Epithelial cell of prostate (primary cell): Measurements from ENCODE around the gene SOD2.
"Not testable (repeated sequence)": the region's sequence is repeated elsewhere in the genome, so short reads cannot be mapped to it uniquely, and the experiment has no call there.

Experiments
- DNase-seq: peaks from one replicate; pipeline ENCODE4 v3.0.0-alpha.2; 2011; ENCODE audit warnings: low read depth, low spot score
- H3K27ac ChIP-seq: fragments of 450-650 bp; 2 replicates; pipeline ENCODE4 v1.5.1; 2017; ENCODE audit warnings: mild to moderate bottlenecking

The SOD2 gene

GRCh38 chr6:159686703-159687102 is 6.3 kb downstream of the SOD2 start:
- no peak overlapping the region for H3K27ac ChIP-seq
- no peak for DNase-seq

- no peak for DNase-seq
- H3K27ac ChIP-seq = no peak overlapping the region
These were observed 7.0 kb downstream of the SOD2 start for GRCh38 chr6:159686040-159686439.

DNA sequence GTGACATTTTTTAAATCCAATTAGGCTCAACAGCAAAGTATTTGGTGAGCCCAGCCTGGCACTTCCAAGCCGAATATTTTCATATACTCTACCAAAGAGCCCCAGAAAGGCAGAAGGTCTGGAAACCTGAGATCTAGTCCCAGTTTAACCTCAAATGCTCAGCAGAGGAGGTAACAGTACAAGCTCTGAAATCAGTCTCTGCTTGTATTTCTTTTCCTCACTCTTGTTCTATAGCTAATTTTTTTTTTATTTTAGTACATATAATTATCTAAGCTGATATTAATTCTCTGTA is 9.1 kb downstream of the SOD2 start:
- no peak overlapping the region for H3K27ac ChIP-seq
- DNase-seq = no peak

DNA sequence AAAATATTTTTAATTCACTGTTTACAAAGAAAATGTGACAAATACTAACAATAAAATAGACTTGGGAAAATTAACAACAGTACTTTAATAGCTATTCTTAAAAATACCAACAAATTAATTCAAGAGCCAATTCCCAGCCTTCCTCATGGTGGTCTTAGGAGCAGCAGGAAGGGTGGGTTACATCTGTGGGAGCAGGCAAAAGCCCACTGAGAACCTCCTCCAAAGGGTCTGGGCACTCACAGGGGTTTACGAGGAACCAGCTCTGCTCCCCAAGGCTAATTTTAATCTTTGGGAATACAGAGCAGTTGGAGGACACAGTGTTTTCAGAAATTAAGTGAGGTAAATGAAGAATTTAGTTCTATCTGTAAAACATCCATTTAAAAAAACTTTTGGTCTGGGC is 10.2 kb downstream of the SOD2 start:
- no peak overlapping the region for H3K27ac ChIP-seq

GRCh38 chr6:159682295-159682694 is 10.7 kb downstream of the SOD2 start:
- DNase-seq = no peak
- no peak overlapping the region for H3K27ac ChIP-seq

More for the DNA sequence above, 10.2 kb downstream of the SOD2 start:
- no peak for DNase-seq

DNA sequence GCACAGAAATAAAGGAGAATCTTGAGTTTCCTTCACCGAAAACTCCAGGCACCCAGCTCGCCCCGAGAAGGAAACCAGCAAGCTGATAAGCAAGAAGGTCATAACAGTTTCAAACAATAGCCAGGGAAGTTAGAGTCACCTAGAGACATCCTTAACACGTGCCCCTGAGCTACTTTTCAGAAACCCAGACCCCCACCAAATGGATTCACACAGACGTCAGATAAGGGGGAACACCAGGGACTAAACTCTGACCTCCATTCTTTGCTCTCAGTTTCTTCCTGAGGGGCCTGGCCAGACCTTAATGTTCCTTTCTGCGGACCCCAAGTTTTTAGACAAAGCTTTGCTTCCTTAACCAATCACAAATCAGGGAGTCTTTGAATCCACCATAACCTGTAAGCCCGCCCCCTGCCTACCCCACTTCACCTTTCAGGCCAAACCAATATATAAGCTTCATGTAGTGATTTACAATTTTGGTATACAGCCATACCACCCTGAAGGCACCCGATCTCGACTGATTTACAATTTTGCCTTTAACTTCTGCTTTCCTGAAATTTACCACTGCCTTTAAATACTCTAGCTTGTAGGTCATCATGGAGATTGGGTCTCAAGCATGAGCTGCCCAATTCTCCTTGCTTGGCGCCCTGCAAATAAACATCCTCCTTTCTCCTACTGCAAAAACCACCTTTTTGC is 11.7 kb downstream of the SOD2 start:
- H3K27ac ChIP-seq = no peak overlapping the region
- DNase-seq = no peak

DNA sequence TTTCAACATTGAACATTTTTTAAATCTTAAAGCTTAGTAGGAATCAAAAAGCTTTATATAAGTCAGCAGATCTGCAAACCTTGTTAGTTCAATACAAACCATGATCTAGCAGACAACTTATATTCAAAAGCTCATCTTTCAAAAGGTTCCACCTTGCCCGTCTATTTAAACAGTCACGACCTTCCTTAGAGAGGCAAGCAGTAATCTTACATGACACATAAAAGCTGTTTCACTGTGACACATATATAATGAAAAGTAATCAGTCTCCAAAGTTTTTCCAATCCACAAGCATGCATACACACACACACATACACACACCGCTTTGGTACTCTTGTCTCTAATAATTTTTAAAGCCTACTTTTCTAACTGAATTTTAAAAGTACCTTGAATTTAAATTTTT is 12.9 kb downstream of the SOD2 start:
- no peak for DNase-seq
- H3K27ac ChIP-seq = peak overlapping the region; percentile 6

GRCh38 chr6:159679091-159680077 is 13.7 kb downstream of the SOD2 start:
- peak overlapping the region; percentile 6 for H3K27ac ChIP-seq
- DNase-seq = no peak

DNA sequence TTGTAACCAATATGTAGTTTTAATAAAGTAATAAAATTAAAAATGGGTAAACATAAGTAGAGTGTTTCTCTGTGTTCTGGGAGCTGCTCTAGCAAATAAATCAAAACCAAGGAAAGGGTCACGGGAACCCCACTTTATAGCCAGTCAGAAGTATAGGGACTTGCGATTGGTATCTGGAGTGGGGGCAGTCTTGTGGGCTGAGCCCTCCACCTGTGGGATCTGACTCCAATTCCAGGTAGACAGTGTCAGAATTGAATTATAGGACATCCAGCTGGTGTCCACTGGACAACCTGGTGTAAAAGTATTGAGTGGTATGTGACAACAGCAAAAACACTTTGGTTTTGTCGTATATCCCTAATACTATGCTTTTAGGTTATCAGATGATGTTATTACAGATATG is 14.5 kb downstream of the SOD2 start:
- H3K27ac ChIP-seq = no peak overlapping the region
- DNase-seq = no peak

DNA sequence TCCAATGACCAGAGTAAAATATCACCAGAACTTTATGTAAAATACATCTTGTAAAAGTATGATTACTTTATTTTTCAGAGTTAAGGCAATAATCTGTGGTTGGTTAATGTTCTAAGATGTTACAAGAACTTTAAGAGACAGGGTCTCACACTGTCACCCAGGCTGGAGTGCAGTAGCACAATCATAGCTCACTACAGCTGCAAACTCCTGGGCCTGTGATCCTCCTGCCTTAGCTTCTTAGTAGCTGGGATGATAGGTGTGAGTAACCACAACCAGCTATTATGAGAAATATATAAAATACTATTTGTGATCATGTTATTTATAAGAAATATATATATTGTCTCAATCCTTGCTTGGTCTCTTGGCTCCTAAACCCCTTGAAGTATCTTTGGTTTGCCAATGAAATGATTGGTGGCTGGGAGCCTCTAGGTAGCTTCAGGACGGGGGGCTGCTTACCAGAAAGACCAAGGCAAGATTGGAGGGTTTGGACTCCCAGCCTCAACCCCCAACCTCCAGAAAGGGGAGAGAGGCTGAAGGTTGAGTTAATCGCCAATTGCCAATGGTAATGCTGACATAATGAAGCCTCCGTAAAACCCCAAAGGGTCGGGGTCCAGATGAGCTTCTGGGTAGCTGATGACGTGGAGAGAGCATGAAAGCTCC is 15.4 kb downstream of the SOD2 start:
- H3K27ac ChIP-seq = no peak overlapping the region
- no peak for DNase-seq

- H3K27ac ChIP-seq = no peak overlapping the region
These were observed 16.0 kb downstream of the SOD2 start for GRCh38 chr6:159676890-159677505.

GRCh38 chr6:159676236-159676635 is 16.8 kb downstream of the SOD2 start:
- not testable (repeated sequence) for DNase-seq, H3K27ac ChIP-seq

More at GRCh38 chr6:159676890-159677505, 16.0 kb downstream of the SOD2 start:
- no peak for DNase-seq

- DNase-seq = no peak
- no peak overlapping the region for H3K27ac ChIP-seq
These were observed 27.0 kb downstream of the SOD2 start for GRCh38 chr6:159665868-159666635.

DNA sequence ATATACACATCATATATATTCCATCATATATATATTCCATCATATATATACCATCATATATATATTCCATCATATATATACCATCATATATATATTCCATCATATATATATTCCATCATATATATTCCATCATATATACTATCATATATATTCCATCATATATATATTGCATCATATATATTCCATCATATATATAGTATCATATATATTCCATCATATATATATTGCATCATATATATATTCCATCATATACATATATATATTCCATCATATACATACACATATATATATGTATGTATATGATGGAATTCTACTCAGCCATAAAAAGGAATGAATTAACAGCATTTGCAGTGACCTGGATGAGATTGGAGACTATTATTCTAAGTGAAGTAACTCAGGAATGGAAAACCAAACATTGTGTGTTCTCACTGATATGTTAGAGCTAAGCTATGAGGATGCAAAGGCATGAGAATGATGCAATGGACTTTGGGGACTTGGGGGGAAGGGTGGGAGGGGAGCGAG is 29.6 kb downstream of the SOD2 start:
- H3K27ac ChIP-seq, DNase-seq: not testable (repeated sequence)

- H3K27ac ChIP-seq, DNase-seq: not testable (repeated sequence)
These were observed 31.1 kb downstream of the SOD2 start for GRCh38 chr6:159661977-159662376.

GRCh38 chr6:159655409-159655988 is 37.5 kb downstream of the SOD2 start:
- no peak for DNase-seq
- no peak overlapping the region for H3K27ac ChIP-seq

DNA sequence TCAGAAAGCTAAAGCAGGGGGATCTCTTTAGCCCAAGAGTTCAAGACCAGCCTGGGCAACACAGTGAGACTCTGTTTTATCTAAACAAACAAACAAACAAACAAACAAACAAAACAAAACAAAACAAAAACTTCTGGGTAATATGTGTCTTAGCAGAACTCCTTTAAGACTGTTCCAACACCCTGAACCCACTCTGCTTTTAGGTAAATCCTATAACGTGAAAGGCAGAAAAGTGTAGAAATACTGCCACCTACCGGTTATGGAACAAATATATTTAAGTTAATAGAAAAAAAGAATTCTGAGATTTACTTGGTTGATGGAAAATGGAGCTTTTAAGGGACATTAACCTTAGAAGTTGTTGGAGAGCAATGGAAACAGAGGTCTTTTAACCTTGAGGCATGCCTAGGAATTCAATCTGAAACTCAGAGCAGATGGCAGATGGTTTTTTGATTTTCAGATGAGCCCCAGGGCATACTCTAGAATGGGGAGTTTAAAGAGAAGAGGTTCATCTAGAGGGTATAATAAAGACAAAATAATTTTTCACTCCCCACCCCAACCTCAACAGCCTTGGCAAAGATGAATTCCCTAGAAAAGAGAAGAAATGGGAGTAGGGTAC is 38.5 kb downstream of the SOD2 start:
- no peak for DNase-seq
- no peak overlapping the region for H3K27ac ChIP-seq

DNA sequence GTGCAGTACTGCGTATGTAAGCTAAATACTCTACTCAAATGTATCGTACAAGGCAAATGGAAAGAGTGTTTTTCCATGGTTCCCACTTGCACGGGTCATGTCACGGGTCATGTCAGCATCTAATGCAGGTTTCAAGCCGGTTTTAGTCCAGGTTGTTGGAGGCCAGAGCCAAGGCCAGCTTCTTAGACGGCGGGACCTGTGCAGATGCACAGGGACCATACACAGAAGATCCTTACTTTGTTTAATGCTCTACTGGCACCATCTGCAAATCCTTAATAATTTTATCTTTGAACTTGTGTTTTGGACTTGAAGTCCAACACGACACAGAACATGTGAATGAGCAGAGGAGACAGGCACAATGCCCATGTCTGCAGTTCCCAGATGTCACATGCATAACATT is 42.7 kb downstream of the SOD2 start:
- DNase-seq = no peak
- H3K27ac ChIP-seq = no peak overlapping the region

GRCh38 chr6:159649441-159649840 is 43.6 kb downstream of the SOD2 start:
- no peak for DNase-seq
- H3K27ac ChIP-seq = no peak overlapping the region
